PC-3 (cell line): ENCODE data around the gene SP140L. TPM values are rescaled to one million over a fixed set of nuclear protein-coding genes. Genes with fewer than 3 reads are reported as not detected.
A peak's percentile ranks its signal among the peaks of the same experiment; 100 is the strongest.

Source experiments
- ATAC-seq: fragments of 200-7000 bp; cut with Tn5 transposase; 2 replicates; pipeline ENCODE4 v1.9.1; 2020; ENCODE audit warnings: mild to moderate bottlenecking, moderate library complexity
- BruUV-seq: library from RNA; stranded (reverse); fragments of 400-500 nt; replicated peaks from 2 replicates; lab custom pipeline; 2021; lab: Mats Ljungman, UMichigan
- CTCF ChIA-PET: fragments of 300-600 bp; sonication (Branson Sonifier 250); formaldehyde crosslinking; loops from one replicate; lab custom pipeline; 2022; ENCODE audit warnings: antibody characterized with exemption; lab: Charles Lee
- POLR2A ChIA-PET: fragments of 300-600 bp; sonication (Branson Sonifier 250); formaldehyde crosslinking; loops from one replicate; lab custom pipeline; 2022; ENCODE audit warnings: antibody characterized with exemption; ENCODE audit not compliant: unreplicated experiment; lab: Charles Lee
- DNase-seq: peaks from one replicate; pipeline ENCODE4 v3.0.0-alpha.2; 2015
- H2AFZ ChIP-seq: fragments of 300-600 bp; sonication (generic); 2 replicates; pipeline ENCODE4 v1.6.0; 2016; ENCODE audit warnings: antibody characterized with exemption, low read length
- H3F3A ChIP-seq: fragments of 300-600 bp; sonication (generic); one replicate; pipeline ENCODE4 v1.6.0; 2017; ENCODE audit warnings: antibody characterized with exemption, low read length, control low read depth, mild to moderate bottlenecking; ENCODE audit not compliant: unreplicated experiment
- H3K27ac ChIP-seq: fragments of 300-600 bp; sonication (generic); 2 replicates; pipeline ENCODE4 v1.5.1; 2016; ENCODE audit warnings: mild to moderate bottlenecking, low read length
- H3K27me3 ChIP-seq: fragments of 300-600 bp; sonication (generic); 2 replicates; pipeline ENCODE4 v1.6.1; 2016; ENCODE audit warnings: low read length, mixed read lengths
- H3K36me3 ChIP-seq: fragments of 300-600 bp; sonication (generic); 2 replicates; pipeline ENCODE4 v1.6.1; 2016; ENCODE audit warnings: low read depth, mixed run types, low read length, mixed read lengths
- H3K4me1 ChIP-seq: fragments of 300-600 bp; sonication (generic); 2 replicates; pipeline ENCODE4 v1.5.1; 2016; ENCODE audit warnings: low read length; ENCODE audit not compliant: insufficient read depth
- H3K4me2 ChIP-seq: fragments of 300-600 bp; sonication (generic); 2 replicates; pipeline ENCODE4 v1.6.0; 2016; ENCODE audit warnings: low read length
- H3K4me3 ChIP-seq: fragments of 300-600 bp; sonication (generic); 2 replicates; pipeline ENCODE4 v1.5.1; 2016; ENCODE audit warnings: mild to moderate bottlenecking, low read length, mixed read lengths
- H3K79me2 ChIP-seq: fragments of 300-600 bp; sonication (generic); 2 replicates; pipeline ENCODE4 v1.6.1; 2017; ENCODE audit warnings: low read length, mixed read lengths
- H3K9ac ChIP-seq: fragments of 300-600 bp; sonication (generic); 2 replicates; pipeline ENCODE4 v1.6.0; 2016; ENCODE audit warnings: mild to moderate bottlenecking, low read length
- H3K9me2 ChIP-seq: fragments of 300-600 bp; sonication (generic); replicated peaks from 2 replicates; pipeline ENCODE4 v1.6.1; 2016; ENCODE audit warnings: mixed run types, low read length, mixed read lengths
- H3K9me3 ChIP-seq: fragments of 300-600 bp; sonication (generic); 2 replicates; pipeline ENCODE4 v1.6.1; 2016; ENCODE audit warnings: low read length, mixed read lengths
- H4K20me1 ChIP-seq: fragments of 300-600 bp; sonication (generic); 2 replicates; pipeline ENCODE4 v1.6.1; 2016; ENCODE audit warnings: low read length, mixed read lengths
- CTCF ChIP-seq: fragments of 300-600 bp; sonication (generic); conservative IDR thresholded peaks from 2 replicates; pipeline ENCODE4 v1.5.1; 2017; ENCODE audit warnings: antibody characterized with exemption, low read depth, mild to moderate bottlenecking, low read length
- EZH2 ChIP-seq: fragments of 300-600 bp; sonication (generic); IDR thresholded peaks from one replicate; pipeline ENCODE4 v1.6.1; 2017; ENCODE audit warnings: antibody characterized with exemption, mild to moderate bottlenecking, low read length; ENCODE audit not compliant: unreplicated experiment
- EZH2phosphoT487 ChIP-seq: fragments of 300-600 bp; sonication (generic); IDR thresholded peaks from 2 replicates; pipeline ENCODE4 v1.6.1; 2018; ENCODE audit warnings: mild to moderate bottlenecking, antibody characterized with exemption, low read length, borderline replicate concordance
- intact Hi-C: fragments of 100-400 bp; cut with micrococcal nuclease; formaldehyde crosslinking; loops from 2 replicates; pipeline ENCODE4 v1.9.0; 2023
- total RNA-seq: library from RNA; depleted of rRNA; stranded (reverse); fragments of >200 nt; gene quantifications from 2 replicates; pipeline ENCODE4 v1.2.3, GENCODE V29; 2014

Gene SP140L
- total RNA-seq, 1 experiment from 2014 or later, result 2.8 TPM

DNA sequence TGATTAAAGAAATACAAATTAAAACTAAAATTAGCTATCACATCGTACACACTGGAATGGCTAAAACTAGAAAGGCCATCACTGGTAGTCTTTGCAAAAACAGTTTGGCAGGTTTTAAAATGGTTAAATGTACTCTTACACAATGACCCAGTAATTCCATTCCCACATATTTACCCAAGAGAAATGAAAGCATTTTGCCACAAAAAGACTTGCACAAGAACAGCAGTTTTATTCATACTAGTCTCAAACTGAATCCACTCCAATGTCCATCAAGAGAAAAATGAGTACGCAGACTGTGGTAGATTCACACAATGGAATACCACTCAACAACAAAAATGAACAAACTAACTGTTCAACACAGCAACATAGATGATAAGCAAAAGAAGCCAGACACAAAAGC is 29.1 kb downstream of the SP140L start:
- DNase-seq (no peak), ATAC-seq (no peak)
- no peaks in the 10 kb centered on the region for H3K4me1 ChIP-seq
- no peak overlapping the region for H3K27ac ChIP-seq
- TF ChIP-seq EZH2phosphoT487 (no peak), CTCF (no peak), EZH2 (no peak)
- no peak overlapping the region for H3K4me3 ChIP-seq
- H3K9me3 ChIP-seq, result peaks cover 4% of the 10 kb centered on the region; the same call in 1 of the 2 replicates
- no peaks in the 10 kb centered on the region for H3F3A ChIP-seq
- 0 out of 2 replicates have a peak, but pooled peaks cover 2% of the 10 kb centered on the region for H3K36me3 ChIP-seq
- H3K9me2 ChIP-seq, result no peaks in the 10 kb centered on the region
- H3K4me2 ChIP-seq, result no peak overlapping the region
- BruUV-seq, result no TSS peak
- H3K79me2 ChIP-seq, result no peaks in the 10 kb centered on the region
- H2AFZ ChIP-seq, result no peak overlapping the region
- no peak overlapping the region for H3K9ac ChIP-seq
- intact Hi-C loops, result no loop called here
- H3K27me3 ChIP-seq, result no peaks in the 10 kb centered on the region
- ChIA-PET CTCF (no interaction called here), POLR2A (no interaction called here)
- H4K20me1 ChIP-seq, result no peaks in the 10 kb centered on the region

DNA sequence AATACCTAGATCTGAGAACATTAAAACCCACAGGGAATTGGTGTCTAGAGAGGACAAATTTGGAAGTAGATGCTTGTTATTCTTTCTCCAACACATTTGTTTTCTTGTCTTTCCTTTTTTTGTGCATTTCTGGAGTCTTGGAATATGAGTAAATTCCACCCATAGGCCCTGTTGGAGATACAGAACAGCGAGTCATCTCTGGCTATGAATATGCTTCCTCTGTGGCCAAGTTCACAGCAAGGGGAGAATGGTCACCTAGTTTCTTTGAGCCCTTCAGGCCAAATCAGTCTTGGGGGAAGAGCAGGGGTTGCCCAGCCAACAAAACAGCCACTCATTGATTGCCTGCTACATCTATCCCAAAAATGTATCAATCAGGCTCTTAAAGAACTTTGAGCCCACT is 31.3 kb downstream of the SP140L start:
- CTCF ChIA-PET, result no interaction called here

DNA sequence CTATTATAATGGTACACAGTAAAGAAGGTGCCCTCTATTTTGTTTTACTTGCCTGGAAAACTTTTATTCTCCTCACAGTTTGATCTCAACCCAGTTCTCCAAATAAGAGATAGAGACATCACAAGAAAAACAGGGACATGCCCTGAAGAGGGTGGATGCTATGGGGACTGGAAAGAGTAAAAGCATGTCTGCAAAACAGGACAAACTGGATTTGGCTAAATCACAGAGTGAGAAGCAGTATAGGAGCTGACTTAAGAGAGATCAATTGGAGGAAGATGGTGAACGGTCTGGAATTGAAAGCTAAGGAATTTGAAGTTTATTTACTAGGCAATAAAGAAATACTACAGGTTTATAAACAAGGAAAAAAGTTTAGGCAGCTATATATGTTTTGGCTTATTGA is 33.0 kb downstream of the SP140L start:
- Histone ChIP-seq H3K36me3 (0 out of 2 replicates have a peak, but pooled peaks cover 2% of the 10 kb centered on the region), H3K79me2 (no peaks in the 10 kb centered on the region), H3K4me1 (no peaks in the 10 kb centered on the region), H4K20me1 (no peaks in the 10 kb centered on the region), H3K9me3 (peaks cover 4% of the 10 kb centered on the region; the same call in 1 of the 2 replicates), H3F3A (no peaks in the 10 kb centered on the region), H3K27me3 (no peaks in the 10 kb centered on the region), H3K4me2 (no peak overlapping the region), H2AFZ (no peak overlapping the region), H3K9me2 (no peaks in the 10 kb centered on the region), H3K27ac (no peak overlapping the region), H3K9ac (no peak overlapping the region), H3K4me3 (no peak overlapping the region)
- CTCF ChIA-PET, result no interaction called here
- DNase-seq (peak; percentile 19), ATAC-seq (no peak)
- no peak for TF ChIP-seq CTCF
- no peak for TF ChIP-seq EZH2phosphoT487
- no peak for TF ChIP-seq EZH2
- no TSS peak for BruUV-seq
- intact Hi-C loops, result no loop called here
- POLR2A ChIA-PET, result no interaction called here

More for the DNA sequence above, 31.3 kb downstream of the SP140L start:
- no peaks in the 10 kb centered on the region for H3K79me2 ChIP-seq
- TF ChIP-seq EZH2 (no peak), EZH2phosphoT487 (no peak)
- ATAC-seq (no peak), DNase-seq (peak; percentile 4)
- no peaks in the 10 kb centered on the region for H4K20me1 ChIP-seq
- H3K9me3 ChIP-seq, result peaks cover 4% of the 10 kb centered on the region; the same call in 1 of the 2 replicates
- no peak overlapping the region for H3K9ac ChIP-seq
- intact Hi-C loops, result no loop called here
- H3F3A ChIP-seq, result no peaks in the 10 kb centered on the region
- BruUV-seq, result no TSS peak
- POLR2A ChIA-PET, result no interaction called here
- no peak overlapping the region for H3K4me3 ChIP-seq
- H3K4me1 ChIP-seq, result no peaks in the 10 kb centered on the region
- H3K27me3 ChIP-seq, result no peaks in the 10 kb centered on the region
- H3K27ac ChIP-seq, result no peak overlapping the region
- H3K9me2 ChIP-seq, result no peaks in the 10 kb centered on the region
- 0 out of 2 replicates have a peak, but pooled peaks cover 2% of the 10 kb centered on the region for H3K36me3 ChIP-seq
- H3K4me2 ChIP-seq, result no peak overlapping the region
- H2AFZ ChIP-seq, result no peak overlapping the region
